Measurements from ENCODE around the gene FNDC11.

Gene FNDC11

DNA sequence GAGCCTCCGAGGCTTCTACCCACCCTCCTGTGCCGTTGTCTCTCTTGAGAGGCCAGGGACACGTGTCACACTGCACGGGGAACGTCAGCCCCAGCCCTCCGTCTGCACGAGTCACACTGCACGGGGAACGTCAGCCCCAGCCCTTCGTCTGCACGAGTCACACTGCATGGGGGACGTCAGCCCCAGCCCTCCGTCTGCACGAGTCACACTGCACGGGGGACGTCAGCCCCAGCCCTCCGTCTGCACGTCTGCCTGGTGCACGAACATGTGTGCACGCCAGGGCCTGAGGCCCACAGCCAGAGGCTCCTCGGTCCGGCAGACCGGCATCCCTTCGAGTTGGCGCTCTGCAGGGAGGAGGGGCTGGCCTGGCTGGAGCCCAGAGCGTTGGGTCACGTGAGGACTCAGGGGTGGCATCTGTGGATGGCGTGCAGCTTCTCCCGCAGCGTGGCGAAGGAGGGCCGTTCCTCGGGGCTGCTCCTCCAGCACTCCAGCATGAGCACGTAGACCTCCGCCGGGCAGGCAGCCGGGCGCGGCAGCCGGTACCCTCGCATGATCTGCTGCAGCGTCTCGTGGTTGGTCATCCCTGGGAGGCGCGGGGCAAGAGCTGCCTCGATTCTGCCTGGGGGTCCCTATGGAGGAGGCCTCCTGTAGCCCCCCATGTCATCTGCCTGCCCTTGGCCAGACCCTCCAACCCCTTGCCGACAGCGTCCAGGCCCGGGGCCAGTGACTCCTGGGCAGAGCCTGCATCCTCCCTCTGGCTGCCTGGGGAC is 13.4 kb upstream of the FNDC11 start:
- DNase-seq: peak; percentile 63 to 72 (median 71)

- no peak for DNase-seq
These were observed 12.6 kb upstream of the FNDC11 start for GRCh38 chr20:63541371-63541770.

GRCh38 chr20:63542031-63542559 is 11.9 kb upstream of the FNDC11 start:
- no peak for DNase-seq

- no peak for DNase-seq
These were observed 11.3 kb upstream of the FNDC11 start for GRCh38 chr20:63542696-63543095.

GRCh38 chr20:63543131-63543530 is 10.8 kb upstream of the FNDC11 start:
- no peak for DNase-seq

DNA sequence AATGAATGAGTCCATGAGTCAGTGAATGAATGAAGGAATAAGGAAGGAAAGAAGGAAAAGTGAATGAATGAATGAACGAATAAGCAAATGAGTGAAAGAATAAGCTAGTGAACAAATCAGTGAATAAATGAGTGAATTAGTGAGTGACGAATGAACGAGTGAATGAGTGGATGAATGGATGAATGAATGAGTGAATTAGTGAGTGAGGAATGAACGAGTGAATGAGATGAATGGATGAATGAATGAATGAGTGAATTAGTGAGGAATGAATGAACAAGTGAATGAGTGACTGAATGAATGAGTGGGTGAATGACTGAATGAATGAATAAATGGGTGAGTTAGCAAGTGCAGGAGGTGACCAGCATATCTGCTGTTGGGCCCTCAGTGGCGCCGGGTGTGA is 10.2 kb upstream of the FNDC11 start:
- no peak for DNase-seq

- no peak for DNase-seq
These were observed 9.6 kb upstream of the FNDC11 start for GRCh38 chr20:63544241-63544957.

DNA sequence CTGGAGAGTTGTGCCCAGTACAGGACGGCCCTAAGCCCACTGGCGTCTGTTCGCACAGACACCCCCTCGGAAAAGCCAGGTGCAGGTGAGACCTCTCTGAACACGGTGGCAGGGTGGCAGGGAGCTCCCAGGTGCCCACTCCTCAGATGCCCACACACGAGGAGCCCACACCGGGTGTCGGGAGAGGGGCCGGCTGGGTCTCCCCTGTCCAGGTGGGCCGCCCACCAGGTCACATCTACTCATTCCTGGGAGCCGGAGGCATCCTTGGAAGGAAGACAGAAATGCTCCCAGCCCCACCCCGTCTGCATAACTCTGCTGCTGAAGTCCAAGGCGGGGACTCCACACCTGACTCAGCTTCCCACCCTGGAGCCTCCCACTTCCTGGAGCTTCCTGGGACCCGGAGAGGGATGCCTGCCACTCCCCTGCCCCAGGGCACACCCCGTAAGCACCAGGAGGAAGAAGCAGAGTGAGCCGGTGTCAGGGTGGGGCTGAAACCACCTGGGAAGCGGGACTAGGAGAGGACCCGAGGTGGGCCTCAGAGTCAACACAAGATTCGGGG is 8.9 kb upstream of the FNDC11 start:
- DNase-seq: no peak

GRCh38 chr20:63545814-63546213 is 8.1 kb upstream of the FNDC11 start:
- DNase-seq: no peak

DNA sequence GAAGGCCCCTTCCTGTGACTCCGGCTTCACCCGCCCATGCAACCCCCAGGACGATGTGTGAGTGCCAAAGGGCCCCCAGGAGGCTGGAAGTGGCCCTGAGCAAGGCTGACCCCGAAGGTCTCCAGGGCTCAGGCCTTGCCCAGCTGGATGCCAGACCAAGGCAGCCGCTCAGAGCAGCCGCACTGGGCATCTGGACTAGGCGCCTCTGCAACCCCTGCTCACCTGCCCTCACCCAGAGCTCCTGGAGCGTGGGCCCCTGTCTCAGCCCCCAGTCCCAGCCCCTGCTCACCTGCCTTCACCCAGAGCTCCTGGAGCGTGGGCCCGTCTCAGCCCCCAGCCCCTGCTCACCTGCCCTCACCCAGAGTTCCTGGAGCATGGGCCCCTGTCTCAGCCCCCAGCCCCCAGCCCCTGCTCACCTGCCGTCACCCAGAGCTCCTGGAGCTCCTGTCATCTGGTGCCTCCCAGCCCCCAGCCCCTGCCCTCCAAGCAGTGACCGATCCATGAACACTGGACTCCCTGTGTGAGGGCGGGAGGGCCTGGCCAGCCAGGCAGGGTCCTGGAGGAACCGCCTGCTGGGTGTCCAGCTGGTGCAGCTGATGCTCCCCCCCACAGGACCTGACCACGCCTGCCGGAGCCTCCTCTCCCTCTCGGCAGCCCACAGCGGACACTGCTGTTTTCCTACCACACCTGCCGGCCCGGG is 7.6 kb upstream of the FNDC11 start:
- DNase-seq: no peak

GRCh38 chr20:63546956-63547724 is 6.8 kb upstream of the FNDC11 start:
- no peak for DNase-seq

DNA sequence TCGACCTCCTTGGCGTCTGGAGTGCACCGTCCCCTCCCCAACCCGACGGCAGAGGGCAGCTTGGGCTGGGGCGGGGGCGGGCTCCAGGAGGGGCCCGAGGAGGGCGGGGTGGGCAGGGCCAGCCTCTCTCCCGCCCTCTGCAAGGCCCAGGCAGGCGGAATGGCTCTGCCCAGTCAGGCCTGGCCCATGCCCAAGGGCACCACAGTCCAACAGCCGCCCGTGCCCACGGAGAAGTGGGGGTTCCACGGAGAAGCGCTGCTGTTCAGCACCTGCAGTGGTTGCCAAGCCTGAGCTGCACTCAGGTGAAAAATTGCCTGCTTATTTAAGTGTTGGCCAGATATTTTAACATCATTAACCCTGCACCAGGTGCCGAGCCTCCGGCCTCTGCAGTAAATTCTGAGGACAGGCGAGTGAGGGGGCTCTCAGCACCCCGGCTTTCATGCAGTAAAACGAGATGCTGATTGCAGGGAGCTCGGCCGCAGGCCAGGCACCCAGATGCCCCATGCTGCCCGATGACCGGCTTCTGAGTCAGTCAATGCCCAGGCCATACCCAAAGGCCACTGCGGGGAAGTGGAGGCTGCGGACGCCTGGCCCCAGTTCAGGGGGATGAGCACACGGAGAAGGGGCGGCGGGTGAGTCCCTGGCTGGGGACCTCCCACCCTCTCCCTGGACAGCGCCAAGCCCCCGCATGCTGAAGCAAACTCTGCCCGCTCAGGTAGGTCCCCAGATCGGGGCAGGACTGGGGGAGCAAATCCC is 6.1 kb upstream of the FNDC11 start, which contains the start of gene SRMS:
Gene SRMS, minus strand, starts transcription at position 25 of the 756 bp plus-strand sequence. CDS start 286 bp downstream, outside the sequence.
- DNase-seq: no peak

- no peak for DNase-seq
These were observed 5.4 kb upstream of the FNDC11 start for GRCh38 chr20:63548542-63548941.

DNA sequence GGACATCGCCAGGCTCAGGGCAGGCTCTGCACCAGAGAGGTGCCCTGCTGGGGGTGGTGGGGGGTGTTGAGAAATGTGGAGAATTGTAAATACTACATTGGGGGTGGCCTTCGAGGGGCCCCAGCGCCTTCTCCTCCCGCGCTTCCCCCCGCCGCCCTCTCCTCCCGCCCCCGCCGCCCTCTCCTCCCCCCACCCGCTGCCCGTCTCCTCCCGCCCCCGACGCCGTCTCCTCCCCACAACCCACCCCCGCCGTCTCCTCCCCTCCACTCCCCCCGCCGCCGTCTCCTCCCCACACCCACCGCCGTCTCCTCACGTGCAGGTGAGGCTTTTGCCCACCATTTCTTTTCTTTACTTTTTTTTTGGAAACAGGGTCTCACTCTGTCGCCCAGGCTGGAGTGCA is 4.9 kb upstream of the FNDC11 start:
- DNase-seq: no peak

- DNase-seq: no peak
These were observed 4.2 kb upstream of the FNDC11 start for GRCh38 chr20:63549679-63550282.

GRCh38 chr20:63551068-63551467 is 2.9 kb upstream of the FNDC11 start:
- no peak for DNase-seq

DNA sequence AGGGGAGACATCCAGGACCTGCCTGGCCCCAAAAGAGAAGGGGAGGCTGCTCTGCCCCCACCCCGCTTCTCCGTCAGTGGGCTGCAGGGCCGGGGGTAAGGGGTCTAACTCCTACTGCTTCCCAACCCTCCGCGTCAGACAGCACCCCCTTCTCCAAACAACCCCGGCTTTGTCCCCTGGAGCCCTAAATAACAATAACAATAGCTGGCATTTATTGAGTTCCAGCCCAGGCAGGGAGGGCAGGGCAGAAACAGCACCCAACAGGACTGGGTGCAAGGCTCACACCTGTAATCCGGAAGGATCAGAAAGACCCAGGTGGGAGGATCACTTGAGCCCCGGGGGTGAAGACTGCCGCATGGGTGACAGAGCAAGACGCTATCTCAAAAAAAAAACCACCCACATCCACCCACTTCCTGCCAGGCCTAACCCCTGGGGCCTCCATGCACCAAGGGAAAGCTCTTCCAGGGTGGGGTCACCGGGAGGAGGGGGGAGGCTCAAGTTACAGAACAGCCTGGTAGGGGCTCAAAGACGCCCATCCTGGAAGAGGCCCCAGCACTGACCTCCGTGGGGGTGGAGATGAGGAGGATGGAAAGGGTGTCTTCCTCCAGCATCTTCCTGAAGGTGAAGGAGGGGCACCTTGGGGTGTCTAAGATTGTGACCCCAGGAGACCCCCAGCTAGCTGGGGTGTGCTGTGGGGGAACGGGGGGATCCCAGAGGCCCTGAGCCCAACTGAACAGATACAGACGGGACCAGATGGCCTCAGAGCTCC is 1.3 kb upstream of the FNDC11 start:
- no peak for DNase-seq

- peak; percentile 83 to 94 (median 84) for DNase-seq
These were observed 567 bp upstream of the FNDC11 start for GRCh38 chr20:63553251-63553932.

Measured in suppressor macrophage treated with lipopolysaccharide for 1 hour (primary cell).